Muscle layer of duodenum (tissue), 2 donors: ENCODE measurements around the gene CYBC1.

Source experiments
- H3K27ac ChIP-seq: one replicate; pipeline ENCODE4 v1.7.0; 2013; ENCODE audit warnings: mild to moderate bottlenecking, low read length
- H3K27me3 ChIP-seq: one replicate; pipeline ENCODE4 v1.7.0; 2013; ENCODE audit warnings: low read depth, mild to moderate bottlenecking, control low read depth, low read length
- H3K36me3 ChIP-seq, 2 donors: one replicate each; pipeline ENCODE4 v1.7.0; 2013; ENCODE audit warnings: low read length in 2 of 2, control low read depth in 1 of 2, mild to moderate bottlenecking in 1 of 2; ENCODE audit not compliant: insufficient read depth in 2 of 2, control insufficient read depth in 1 of 2
- H3K4me1 ChIP-seq, 2 donors: one replicate each; pipeline ENCODE4 v1.7.0; 2013; ENCODE audit warnings: low read length in 2 of 2, mild to moderate bottlenecking in 2 of 2, control low read depth in 1 of 2, moderate library complexity in 1 of 2; ENCODE audit not compliant: insufficient read depth in 2 of 2, control insufficient read depth in 1 of 2
- H3K4me3 ChIP-seq, 2 donors: one replicate each; pipeline ENCODE4 v1.7.0; 2013; ENCODE audit warnings: low read length in 2 of 2, low read depth in 1 of 2, mild to moderate bottlenecking in 1 of 2
- H3K9me3 ChIP-seq, 2 donors: one replicate each; pipeline ENCODE4 v1.7.0; 2013; ENCODE audit warnings: low read length in 2 of 2, control low read depth in 1 of 2, mild to moderate bottlenecking in 1 of 2; ENCODE audit not compliant: control insufficient read depth in 1 of 2
- donor health status: healthy.

The CYBC1 gene

GRCh38 chr17:82439194-82439828, 11.2 kb downstream of the CYBC1 start:
- Histone ChIP-seq H3K4me1 (no peaks in the 10 kb centered on the region), H3K27ac (no peak overlapping the region), H3K9me3 (no peaks in the 10 kb centered on the region), H3K36me3 (peaks cover 0 to 40% of the 10 kb centered on the region in 2 donors), H3K4me3 (no peak overlapping the region), H3K27me3 (no peaks in the 10 kb centered on the region)

- peaks cover 0 to 34% of the 10 kb centered on the region in 2 donors for H3K36me3 ChIP-seq
- H3K4me3 ChIP-seq, result no peak overlapping the region
- no peaks in the 10 kb centered on the region for H3K4me1 ChIP-seq
- no peaks in the 10 kb centered on the region for H3K27me3 ChIP-seq
- no peak overlapping the region for H3K27ac ChIP-seq
- H3K9me3 ChIP-seq, result no peaks in the 10 kb centered on the region
Observed at GRCh38 chr17:82438401-82439193, 12.0 kb downstream of the CYBC1 start.

GRCh38 chr17:82437325-82437668, 13.3 kb downstream of the CYBC1 start:
- no peaks in the 10 kb centered on the region for H3K4me1 ChIP-seq
- H3K4me3 ChIP-seq, result no peak overlapping the region
- H3K9me3 ChIP-seq, result no peaks in the 10 kb centered on the region
- H3K27ac ChIP-seq, result no peak overlapping the region
- peaks cover 0 to 21% of the 10 kb centered on the region in 2 donors for H3K36me3 ChIP-seq
- H3K27me3 ChIP-seq, result no peaks in the 10 kb centered on the region

- Histone ChIP-seq H3K4me1 (no peaks in the 10 kb centered on the region), H3K36me3 (peaks cover 0 to 19% of the 10 kb centered on the region in 2 donors), H3K27ac (no peak overlapping the region), H3K27me3 (no peaks in the 10 kb centered on the region), H3K9me3 (no peaks in the 10 kb centered on the region), H3K4me3 (no peak overlapping the region)
Observed at GRCh38 chr17:82436601-82437324, 13.8 kb downstream of the CYBC1 start.

- H3K9me3 ChIP-seq, result no peaks in the 10 kb centered on the region
- no peaks in the 10 kb centered on the region for H3K27me3 ChIP-seq
- no peaks in the 10 kb centered on the region for H3K4me1 ChIP-seq
- H3K36me3 ChIP-seq, result peaks cover 0 to 19% of the 10 kb centered on the region in 2 donors
- H3K27ac ChIP-seq, result no peak overlapping the region
- no peak overlapping the region for H3K4me3 ChIP-seq
Observed at GRCh38 chr17:82435601-82436583, 14.7 kb downstream of the CYBC1 start.

GRCh38 chr17:82435103-82435502, 15.4 kb downstream of the CYBC1 start:
- peaks cover 0 to 19% of the 10 kb centered on the region in 2 donors for H3K36me3 ChIP-seq
- H3K9me3 ChIP-seq, result no peaks in the 10 kb centered on the region
- H3K27me3 ChIP-seq, result no peaks in the 10 kb centered on the region
- no peak overlapping the region for H3K27ac ChIP-seq
- H3K4me3 ChIP-seq, result no peak overlapping the region
- no peaks in the 10 kb centered on the region for H3K4me1 ChIP-seq

DNA sequence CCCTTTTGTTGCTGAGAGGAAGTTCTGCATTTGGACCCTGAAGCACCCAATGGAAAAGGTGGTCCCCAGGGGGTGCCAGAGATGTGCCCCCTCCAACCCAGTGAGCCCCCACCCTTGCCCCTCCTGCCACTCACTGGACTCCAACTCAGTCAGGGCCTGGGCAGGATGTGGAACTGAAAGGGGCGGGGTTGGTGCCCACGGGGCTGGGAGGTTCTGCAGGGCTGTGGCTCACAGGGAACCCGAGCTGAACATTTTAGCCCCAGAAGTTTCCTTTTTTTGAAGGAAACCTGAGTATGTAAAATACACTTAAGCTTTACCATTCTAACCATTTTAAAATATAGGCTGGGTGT, 16.4 kb downstream of the CYBC1 start:
- H3K4me1 ChIP-seq, result no peaks in the 10 kb centered on the region
- H3K27me3 ChIP-seq, result no peaks in the 10 kb centered on the region
- H3K9me3 ChIP-seq, result no peaks in the 10 kb centered on the region
- H3K36me3 ChIP-seq, result peaks cover 6 to 14% of the 10 kb centered on the region in 2 donors
- no peak overlapping the region for H3K4me3 ChIP-seq
- H3K27ac ChIP-seq, result no peak overlapping the region

- peaks cover 6 to 14% of the 10 kb centered on the region in 2 donors for H3K36me3 ChIP-seq
- no peaks in the 10 kb centered on the region for H3K4me1 ChIP-seq
- no peaks in the 10 kb centered on the region for H3K9me3 ChIP-seq
- no peaks in the 10 kb centered on the region for H3K27me3 ChIP-seq
- H3K4me3 ChIP-seq, result no peak overlapping the region
- no peak overlapping the region for H3K27ac ChIP-seq
Observed at GRCh38 chr17:82433560-82434215, 16.9 kb downstream of the CYBC1 start.

- H3K27me3 ChIP-seq, result no peaks in the 10 kb centered on the region
- no peaks in the 10 kb centered on the region for H3K4me1 ChIP-seq
- no peaks in the 10 kb centered on the region for H3K9me3 ChIP-seq
- no peak overlapping the region for H3K4me3 ChIP-seq
- H3K27ac ChIP-seq, result no peak overlapping the region
- H3K36me3 ChIP-seq, result peaks cover 6 to 11% of the 10 kb centered on the region in 2 donors
Observed at GRCh38 chr17:82432017-82432416, 18.5 kb downstream of the CYBC1 start.

DNA sequence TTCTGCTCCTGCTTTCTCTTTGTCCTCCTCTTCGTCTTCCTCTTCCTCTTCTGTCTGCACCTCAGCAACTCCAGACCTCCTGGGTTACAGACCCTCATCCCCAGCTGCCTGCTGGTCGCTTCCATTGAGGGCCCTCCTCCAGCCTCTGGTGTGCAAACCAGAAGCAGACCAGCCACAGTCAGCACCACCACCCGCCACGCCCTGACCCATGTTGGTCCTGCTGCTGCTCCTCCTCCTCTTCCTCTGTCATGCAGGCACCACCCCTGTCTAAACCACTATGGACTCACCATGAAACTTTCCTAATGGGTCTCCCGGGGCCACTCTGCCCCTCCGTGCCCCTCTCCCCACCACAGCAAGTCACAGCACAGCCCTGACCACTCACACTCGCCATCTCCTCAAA, 20.7 kb downstream of the CYBC1 start:
- Histone ChIP-seq H3K4me3 (no peak overlapping the region), H3K36me3 (peaks cover 0 to 6% of the 10 kb centered on the region in 2 donors), H3K27ac (no peak overlapping the region), H3K4me1 (no peaks in the 10 kb centered on the region), H3K9me3 (no peaks in the 10 kb centered on the region), H3K27me3 (no peaks in the 10 kb centered on the region)
